GOT3 (cell line): ENCODE data around the gene SMARCA2.
A peak's percentile ranks its signal among the peaks of the same experiment; 100 is the strongest.

ENCODE experiments used
- DNase-seq: peaks from one replicate; lab custom pipeline; 2025; ENCODE audit warnings: mixed read lengths; lab: John Stamatoyannopoulos, UW

SMARCA2 gene

GRCh38 chr9:2215921-2216441 lies 200.8 kb downstream of the SMARCA2 start:
- no peak for DNase-seq

DNA sequence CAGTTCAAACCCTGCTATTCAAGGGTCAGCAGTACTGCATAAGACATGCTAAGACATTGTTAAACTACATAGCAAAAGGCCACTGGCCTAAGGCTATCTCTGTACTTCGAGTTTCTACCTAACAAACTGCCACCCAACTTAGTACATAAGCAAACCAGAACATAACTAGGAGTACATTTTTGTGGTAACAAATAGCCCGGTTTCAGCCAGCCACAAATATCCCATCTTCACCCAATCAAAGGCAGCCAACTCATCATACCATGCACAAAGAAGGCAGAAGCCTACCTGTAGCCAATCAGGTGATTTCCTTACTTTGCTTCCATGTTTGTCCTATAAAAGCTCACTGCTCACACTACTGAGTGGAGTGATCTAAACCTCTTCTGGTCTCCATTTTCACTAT lies 201.4 kb downstream of the SMARCA2 start:
- DNase-seq: no peak

DNA sequence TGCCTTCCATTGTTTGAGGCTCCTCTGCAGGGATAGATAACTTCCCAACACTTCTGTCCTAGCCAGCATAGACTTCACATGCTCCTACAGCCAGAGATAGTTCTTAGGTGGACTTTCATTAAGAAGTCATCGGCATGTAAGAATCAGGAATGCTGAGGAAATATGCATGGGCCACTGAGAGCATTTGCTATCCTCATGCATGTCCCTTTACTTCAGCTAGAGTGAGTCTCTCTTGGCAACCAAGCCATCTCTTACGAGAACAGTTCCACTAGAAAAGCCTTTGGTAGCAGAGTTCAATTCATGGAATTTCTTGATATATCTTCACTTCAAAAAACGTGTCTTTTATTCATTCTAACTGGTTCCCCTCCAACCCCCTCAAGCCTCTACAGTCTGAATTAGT lies 202.4 kb downstream of the SMARCA2 start:
- no peak for DNase-seq

DNA sequence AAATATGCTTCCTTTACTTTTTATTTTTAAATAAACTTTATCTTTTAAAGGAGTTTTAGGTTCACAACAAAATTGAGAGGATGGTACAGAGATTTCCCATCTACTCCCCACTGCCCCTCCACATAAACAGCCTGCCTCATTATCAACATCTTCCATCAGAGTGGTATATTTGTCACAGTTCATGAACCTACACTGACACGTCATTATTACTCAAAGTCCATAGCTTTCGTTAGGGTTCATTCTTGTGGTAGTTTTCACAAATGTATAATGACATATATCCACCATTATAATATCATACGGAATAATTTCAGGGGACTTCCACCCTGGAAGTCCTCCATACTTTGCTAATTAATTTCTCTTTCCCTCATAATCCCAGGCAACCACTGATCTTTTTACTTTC lies 204.9 kb downstream of the SMARCA2 start:
- no peak for DNase-seq

DNA sequence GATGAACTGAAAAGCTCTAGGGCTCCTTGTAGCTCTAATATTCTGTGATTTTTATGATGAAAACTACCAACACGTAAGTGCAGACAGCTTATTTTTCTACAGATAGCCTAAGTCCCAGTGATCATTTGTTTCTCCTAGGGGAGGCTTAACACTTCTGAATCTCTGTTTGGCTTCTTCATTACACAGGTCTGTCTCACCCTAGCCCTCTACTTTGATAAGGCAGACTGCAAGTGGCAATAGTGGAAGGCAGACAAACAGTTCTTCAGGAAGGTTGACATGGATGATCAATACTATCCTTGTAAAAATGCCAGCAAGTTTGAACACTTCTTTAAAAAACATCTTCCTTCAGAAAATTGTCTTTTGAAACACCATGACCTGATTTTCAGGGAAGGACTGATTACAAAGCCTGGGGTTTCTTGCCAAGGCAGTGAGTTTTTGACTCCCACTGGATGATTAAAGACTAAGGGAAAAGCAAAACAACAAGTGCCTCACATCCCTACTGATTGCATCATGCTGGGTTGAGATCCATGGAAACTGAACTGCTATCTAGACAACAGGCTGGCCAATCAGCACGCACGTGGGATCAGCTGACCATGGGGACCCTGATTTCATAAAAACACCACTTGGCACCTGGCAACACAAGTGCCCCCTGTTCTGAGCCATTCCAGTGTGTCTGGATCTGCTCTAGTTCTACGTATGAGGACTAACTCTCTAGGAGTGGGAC lies 212.2 kb downstream of the SMARCA2 start:
- DNase-seq: no peak

GRCh38 chr9:2228132-2228531 lies 213.0 kb downstream of the SMARCA2 start:
- DNase-seq: no peak

DNA sequence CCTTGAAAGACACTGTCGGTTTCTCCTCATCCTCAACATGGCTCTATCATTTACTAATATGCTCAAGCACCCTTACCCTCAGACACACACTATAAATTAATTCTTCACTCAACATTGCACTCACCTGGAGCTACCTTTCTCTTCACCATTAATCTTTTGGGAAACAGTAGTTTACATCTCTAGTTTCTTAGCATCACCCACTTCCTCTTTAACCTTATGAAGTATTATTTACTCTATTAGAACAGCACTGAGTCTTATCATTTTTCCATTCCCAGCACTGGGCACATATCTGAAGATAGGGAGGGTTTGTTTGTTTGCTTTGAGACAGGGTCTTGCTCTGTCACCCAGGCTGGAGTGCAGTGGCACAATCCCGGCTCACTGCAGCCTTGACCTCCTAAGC lies 213.5 kb downstream of the SMARCA2 start:
- DNase-seq: no peak

DNA sequence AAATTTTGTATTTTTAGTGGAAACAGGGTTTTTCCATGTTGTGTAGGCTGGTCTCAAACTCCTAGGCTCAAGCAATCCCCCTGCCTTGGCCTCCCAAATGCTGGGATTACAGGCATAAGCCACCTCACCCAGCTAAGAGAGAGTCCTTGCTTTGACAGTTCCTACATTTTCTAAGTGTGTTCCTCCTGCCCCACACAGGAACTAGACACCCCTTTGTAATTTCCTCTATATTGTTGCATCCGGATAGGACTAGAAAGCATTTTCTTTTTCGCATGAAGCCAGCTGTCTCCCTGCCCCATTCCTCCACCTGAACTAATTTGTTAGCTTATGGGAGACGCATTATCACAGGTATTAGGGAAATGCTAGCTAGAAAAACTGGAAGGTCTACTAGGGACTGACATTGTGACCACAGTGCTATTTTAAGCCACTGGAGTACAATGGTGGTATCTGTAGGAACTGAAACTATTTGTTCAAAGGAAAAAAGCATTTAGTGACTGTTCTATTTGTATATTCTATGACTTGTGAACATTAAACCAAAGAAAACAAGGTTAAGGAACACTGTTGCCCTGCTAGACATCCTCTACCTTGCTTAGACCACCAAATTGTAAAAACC lies 214.1 kb downstream of the SMARCA2 start:
- no peak for DNase-seq

DNA sequence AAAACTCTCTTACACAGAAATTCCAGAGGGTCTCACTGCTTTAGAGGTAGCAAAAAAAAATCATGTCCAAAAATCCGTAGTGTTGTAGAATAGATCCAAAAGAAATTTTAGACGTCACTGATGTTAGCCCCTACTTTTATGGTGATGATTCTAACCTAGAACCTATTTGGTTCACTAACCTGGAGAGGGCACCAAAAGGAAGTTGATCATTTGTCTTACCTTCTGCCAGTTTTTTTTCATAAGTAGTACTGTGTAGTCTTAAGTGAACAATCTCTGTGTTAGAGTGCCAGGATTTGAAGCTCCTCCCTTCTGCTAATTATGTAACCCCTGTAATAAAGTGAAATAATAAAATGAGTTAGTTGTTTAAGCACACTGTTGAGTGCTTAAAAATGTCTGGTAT lies 215.2 kb downstream of the SMARCA2 start:
- DNase-seq: no peak

DNA sequence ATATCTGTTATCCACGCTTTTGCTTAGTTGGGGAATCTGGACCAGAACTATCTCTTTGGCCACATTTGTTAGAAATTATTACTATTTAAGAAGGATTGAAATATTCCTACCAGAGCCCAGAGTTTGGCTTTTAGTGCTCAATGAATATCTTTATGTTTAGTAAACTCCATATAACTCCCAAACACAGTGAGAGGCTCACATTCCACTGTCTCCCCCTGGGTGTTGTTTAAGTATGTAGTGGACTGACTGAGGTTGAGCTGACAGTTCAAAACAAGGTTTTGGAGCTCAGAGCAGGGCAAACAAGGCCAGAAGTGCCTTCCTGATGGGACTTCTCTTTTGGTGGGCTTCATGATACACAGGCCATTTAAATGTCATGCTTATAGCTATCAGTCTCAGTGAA lies 216.0 kb downstream of the SMARCA2 start:
- DNase-seq: no peak

DNA sequence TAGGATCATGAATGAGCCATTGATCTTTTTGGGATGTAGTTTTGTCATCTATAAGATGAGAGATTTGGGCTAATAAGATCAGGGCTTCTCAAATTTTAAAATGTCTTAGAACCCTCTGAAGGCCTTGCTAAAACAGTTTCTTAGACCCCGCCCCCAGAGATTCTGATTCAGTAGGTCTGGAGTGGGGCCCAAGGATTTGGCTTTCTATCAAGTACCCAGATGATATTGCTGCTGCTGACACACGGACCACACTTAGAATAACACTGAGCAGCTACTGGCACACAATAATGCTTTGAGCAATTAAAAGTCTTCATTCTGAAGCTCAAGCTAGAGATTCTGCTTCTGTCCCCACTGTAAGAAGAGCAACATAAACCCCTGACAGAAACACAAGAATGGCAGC lies 216.7 kb downstream of the SMARCA2 start:
- no peak for DNase-seq

DNA sequence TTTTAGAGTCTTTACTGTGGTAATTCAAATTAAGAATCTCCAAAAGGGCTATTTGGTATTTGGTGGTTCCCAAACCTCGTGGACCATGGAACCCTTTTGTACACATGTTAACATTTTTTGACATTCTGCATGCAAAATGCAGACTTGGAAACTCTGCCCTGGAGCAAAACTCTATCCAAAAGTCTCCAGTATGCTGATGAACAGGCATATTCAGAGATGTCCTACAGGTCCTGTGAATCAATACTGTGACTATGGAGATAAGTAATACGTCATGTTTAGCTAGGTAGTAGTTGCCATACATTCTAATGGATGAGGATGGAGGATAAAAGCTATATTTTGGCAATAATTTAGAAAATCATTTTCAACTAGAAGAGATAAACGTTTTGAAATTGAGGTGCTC lies 218.1 kb downstream of the SMARCA2 start:
- no peak for DNase-seq

GRCh38 chr9:2234371-2234893 lies 219.3 kb downstream of the SMARCA2 start:
- DNase-seq: no peak

GRCh38 chr9:2235623-2236022 lies 220.5 kb downstream of the SMARCA2 start:
- no peak for DNase-seq

- no peak for DNase-seq
Measured at GRCh38 chr9:2236850-2237249, 221.7 kb downstream of the SMARCA2 start.

- DNase-seq: no peak
Measured at GRCh38 chr9:2241461-2241835, 226.3 kb downstream of the SMARCA2 start.

DNA sequence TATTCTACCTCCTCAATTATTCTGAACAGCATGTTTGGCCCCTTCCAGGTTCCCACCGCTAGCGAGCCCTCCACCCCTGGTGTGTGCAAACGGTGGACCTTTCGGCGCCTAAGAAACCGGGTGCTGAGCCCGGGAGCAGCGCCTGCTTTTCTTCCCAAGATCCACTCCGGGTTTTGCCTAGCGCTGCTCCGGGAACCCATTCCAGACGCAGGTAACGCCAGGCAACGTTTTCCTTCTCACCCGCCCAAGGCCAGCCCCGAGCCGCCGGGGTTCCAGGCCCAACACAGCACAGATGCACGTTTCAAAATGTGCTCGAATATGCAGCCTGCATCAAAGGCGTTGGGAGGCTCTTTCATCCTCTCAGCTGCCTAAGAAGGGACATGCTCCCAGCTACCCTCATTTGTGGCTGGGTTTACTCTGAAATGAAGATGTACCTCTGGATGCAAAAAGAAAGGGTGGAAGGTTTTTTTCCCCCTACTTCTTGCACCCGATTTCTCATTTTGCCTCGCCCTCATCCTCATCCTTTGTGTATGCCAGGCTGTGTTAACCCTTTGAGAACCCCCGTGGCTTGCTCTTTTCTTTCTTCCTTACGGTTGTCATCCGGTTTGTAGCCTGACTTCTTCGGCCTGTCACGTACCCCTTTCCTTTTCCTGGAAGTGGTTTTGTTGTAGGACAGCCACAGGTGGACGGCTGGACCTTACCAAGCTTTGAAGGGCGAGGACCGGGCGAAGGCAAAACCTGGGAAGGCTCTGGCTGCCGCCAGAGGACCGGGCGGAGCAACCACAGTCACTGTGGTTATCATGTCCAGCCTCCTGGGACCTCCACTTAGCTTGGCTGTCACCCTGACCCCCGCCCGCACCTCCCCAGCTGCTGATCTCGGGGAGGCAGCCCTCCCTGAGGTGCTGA lies 226.9 kb downstream of the SMARCA2 start:
- peak; percentile 3 for DNase-seq

DNA sequence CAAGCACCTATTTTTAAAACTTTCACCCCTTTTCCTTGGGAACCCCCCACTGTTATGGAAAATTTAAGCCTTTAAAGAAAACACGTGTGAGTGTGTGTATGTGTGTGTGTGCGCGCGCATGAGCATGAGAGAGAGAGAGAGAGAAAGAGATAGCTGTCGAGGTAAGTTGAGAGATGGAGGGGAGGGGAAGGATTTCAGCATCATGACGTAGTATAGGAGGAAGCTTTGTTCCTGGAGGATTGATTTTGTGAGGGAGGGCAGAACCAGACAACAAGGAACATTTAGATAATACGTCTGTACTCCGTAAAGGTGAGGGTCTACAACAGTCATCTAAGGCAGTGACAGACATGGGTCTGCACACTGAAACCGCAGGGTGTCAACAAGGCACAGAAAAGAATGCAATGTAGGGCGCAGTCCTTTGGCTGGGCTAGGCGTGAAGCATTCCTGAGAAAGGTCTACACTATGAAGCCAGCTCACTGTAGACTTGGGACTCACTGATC lies 227.7 kb downstream of the SMARCA2 start:
- no peak for DNase-seq
